Measurements from ENCODE around the gene RARS2. TPM values are rescaled to one million over a fixed set of nuclear protein-coding genes. Genes with fewer than 3 reads are reported as not detected.

Gene RARS2
- total and polyA plus RNA-seq, 2 of the 8 experiments (the other 6 are each of a cell fraction or from before 2014, with no cell fraction given), result 10.2 to 40.5 TPM

DNA sequence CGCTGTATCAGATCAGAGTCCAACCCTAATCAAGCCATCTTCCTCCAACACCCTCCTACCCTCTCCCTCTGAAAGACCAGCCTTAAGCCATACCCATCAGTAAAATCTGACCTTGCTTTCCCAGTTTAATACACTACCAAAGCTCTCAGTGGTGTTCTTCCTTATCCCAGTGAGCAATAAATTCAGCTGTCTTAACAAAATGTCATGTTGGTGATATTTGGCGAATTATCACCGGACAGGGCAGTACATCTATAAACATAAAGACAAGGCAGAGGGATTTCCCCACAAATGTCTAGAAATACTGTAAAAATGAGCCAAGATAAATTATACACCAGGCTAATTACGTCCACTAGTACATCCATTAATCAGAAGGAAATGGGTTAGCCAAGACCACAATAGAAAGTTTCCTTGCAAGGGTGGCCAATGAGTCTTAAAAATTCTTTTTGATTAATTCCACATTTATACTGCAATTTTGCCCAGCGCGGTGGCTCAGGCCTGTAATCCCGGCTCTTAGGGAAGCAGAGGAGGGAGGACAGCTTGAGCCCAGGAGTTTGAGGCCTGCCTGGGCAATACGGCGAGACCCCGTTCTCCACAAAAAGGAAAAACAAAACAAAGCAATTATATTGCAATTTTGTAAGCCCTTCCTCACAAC, 905 bp downstream of the RARS2 start:
- Histone ChIP-seq H3K36me3 (ENCODE audit: control insufficient read depth in 2 of 4, insufficient read depth in 4 of 4, low read length in 3 of 4) (peaks cover 0 to 16% (median 4%) of the 10 kb centered on the region in 4 experiments; a peak in 4 of 8 replicates), H3K4me2 (ENCODE audit: insufficient read depth in 1 of 2, low read depth in 2 of 2, low read length in 2 of 2) (peak overlapping the region; percentile 63 to 91), H3K27me3 (replicated peaks in 1 of 4; ENCODE audit: control insufficient read depth in 3 of 4, extremely low read depth in 1 of 4, insufficient read depth in 3 of 4, low read length in 3 of 4) (no peaks in the 10 kb centered on the region), H3K9me3 (ENCODE audit: insufficient read depth in 2 of 2, low read depth in 1 of 2, low read length in 1 of 2) (no peaks in the 10 kb centered on the region), H3K79me2 (ENCODE audit: control insufficient read depth in 1 of 2, insufficient read depth in 2 of 2, low read length in 2 of 2) (peaks cover 37 to 97% of the 10 kb centered on the region in 2 experiments), H3K23ac (ENCODE audit: insufficient read length) (no peak overlapping the region), H3K79me1 (ENCODE audit: low read depth, low read length) (no peaks in the 10 kb centered on the region; the same call in 1 of the 2 replicates), H3K4ac (replicated peaks; ENCODE audit: insufficient read length, low read depth, low read length) (no peak overlapping the region), H2AK5ac (ENCODE audit: low read depth, low read length) (no peak overlapping the region), H3K18ac (ENCODE audit: extremely low read depth, low read length) (no peak overlapping the region), H3K9ac (replicated peaks in 1 of 4; ENCODE audit: extremely low read depth in 1 of 4, low read depth in 3 of 4, low read length in 3 of 4) (peak overlapping the region; percentile 41 to 99 (median 98)), H3K4me3 (ENCODE audit: extremely low read depth in 1 of 4, insufficient read depth in 2 of 4, low read depth in 3 of 4, low read length in 4 of 4) (peak overlapping the region; percentile 90 to 100 (median 98)), H4K8ac (ENCODE audit: extremely low read depth, insufficient read depth, low read length) (no peak overlapping the region), H2BK15ac (ENCODE audit: low read length) (no peak overlapping the region), H2BK120ac (replicated peaks; ENCODE audit: low read depth, low read length) (no peak overlapping the region), H3K14ac (ENCODE audit: insufficient read length) (no peak overlapping the region), H4K5ac (ENCODE audit: insufficient read length, low read depth, low read length) (no peak overlapping the region), H4K91ac (replicated peaks; ENCODE audit: insufficient read length, low read length) (no peak overlapping the region), H2BK12ac (ENCODE audit: low read depth, low read length) (no peak overlapping the region), H4K20me1 (replicated peaks in 1 of 2; ENCODE audit: control insufficient read depth in 1 of 2, insufficient read depth in 2 of 2, low read length in 2 of 2) (no peaks in the 10 kb centered on the region), H3K56ac (replicated peaks; ENCODE audit: insufficient read length, low read depth, low read length) (no peak overlapping the region), H2AFZ (ENCODE audit: low read length) (no peak overlapping the region), H3K23me2 (ENCODE audit: low read depth, low read length) (peaks cover 14% of the 10 kb centered on the region), H2BK20ac (ENCODE audit: low read length) (no peak overlapping the region), H3K27ac (ENCODE audit: low read depth, low read length) (peak overlapping the region; percentile 94; the same call in 1 of the 2 replicates), H3K4me1 (replicated peaks in 1 of 4; ENCODE audit: control insufficient read depth in 3 of 4, insufficient read depth in 4 of 4, low read length in 3 of 4) (peaks cover 0 to 3% (median 1%) of the 10 kb centered on the region in 4 experiments; a peak in 2 of 7 replicates), H2BK5ac (ENCODE audit: low read depth, low read length) (no peak overlapping the region)
- 59% methylated on average over 10 of the region's 10 CpGs; no CpG with 5 or more reads in 1 of the 2 experiments for WGBS, 2 experiments (ENCODE audit: extremely low coverage in 1 of 2, insufficient coverage in 1 of 2, insufficient read length in 1 of 2, insufficient replicate concordance in 2 of 2, low coverage in 1 of 2, low lambda C conversion rate in 2 of 2, missing lambda C conversion rate in 1 of 2)
- no peak for FAIRE-seq
- ChIA-PET POLR2A (ENCODE audit: partially characterized antibody) (interaction anchor here (0.5 to 4.1 kb wide), 19 partner anchors 8 to 1540 kb away, joined by 3 to 30 read pairs (median 4); partner anchors contain the start of gene AKIRIN2), CTCF (ENCODE audit: partially characterized antibody) (interaction anchor here (0.5 to 1.2 kb wide), 2 partner anchors 10 to 39 kb away, joined by 4 read pairs; no protein-coding TSS in a partner anchor)
- no peak for DNase-seq (ENCODE audit: low read depth in 1 of 2, low spot score in 2 of 2)
- no peak for TF ChIP-seq BCL11A (IDR thresholded peaks at IDR 0.05; ENCODE audit: low read depth in 2 of 2, low read length in 2 of 2)
- no peak for TF ChIP-seq CREB1 (IDR thresholded peaks at IDR 0.05)
- no peak for TF ChIP-seq SUZ12 (IDR thresholded peaks at IDR 0.05; ENCODE audit: low read length)

Data from H1 (cell line).